ENCODE results near the gene KIR2DL3.
"Not testable (repeated sequence)": the region's sequence is repeated elsewhere in the genome, so short reads cannot be mapped to it uniquely, and the experiment has no call there.

DNA sequence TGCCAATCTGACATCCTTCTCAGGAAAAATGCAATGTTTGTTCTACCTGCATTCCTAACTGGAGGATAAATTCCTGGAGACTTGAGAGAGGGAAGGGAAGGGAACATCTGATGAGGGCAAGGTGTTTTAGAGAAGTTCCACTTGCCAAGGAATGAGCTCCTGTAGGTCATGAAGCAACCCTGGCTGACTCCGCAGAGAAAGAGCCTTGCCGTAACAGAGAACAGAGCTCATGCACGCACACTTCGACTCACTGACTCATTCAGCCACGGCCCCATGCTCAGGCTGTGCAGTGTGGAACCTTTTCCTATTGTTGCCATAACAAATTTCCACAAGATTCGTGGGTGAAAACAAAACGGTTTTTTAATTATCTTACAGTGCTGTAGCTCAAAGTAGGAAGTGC, 40.6 kb downstream of the KIR2DL3 start:
- TF ChIP-seq, protein P1, sequence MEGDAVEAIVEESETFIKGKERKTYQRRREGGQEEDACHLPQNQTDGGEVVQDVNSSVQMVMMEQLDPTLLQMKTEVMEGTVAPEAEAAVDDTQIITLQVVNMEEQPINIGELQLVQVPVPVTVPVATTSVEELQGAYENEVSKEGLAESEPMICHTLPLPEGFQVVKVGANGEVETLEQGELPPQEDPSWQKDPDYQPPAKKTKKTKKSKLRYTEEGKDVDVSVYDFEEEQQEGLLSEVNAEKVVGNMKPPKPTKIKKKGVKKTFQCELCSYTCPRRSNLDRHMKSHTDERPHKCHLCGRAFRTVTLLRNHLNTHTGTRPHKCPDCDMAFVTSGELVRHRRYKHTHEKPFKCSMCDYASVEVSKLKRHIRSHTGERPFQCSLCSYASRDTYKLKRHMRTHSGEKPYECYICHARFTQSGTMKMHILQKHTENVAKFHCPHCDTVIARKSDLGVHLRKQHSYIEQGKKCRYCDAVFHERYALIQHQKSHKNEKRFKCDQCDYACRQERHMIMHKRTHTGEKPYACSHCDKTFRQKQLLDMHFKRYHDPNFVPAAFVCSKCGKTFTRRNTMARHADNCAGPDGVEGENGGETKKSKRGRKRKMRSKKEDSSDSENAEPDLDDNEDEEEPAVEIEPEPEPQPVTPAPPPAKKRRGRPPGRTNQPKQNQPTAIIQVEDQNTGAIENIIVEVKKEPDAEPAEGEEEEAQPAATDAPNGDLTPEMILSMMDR (IDR thresholded peaks at IDR 0.05; ENCODE audit: insufficient read depth, low read length, poor library complexity, severe bottlenecking), result not testable (repeated sequence)
- not testable (repeated sequence) for TF ChIP-seq EZH2phosphoT487 (conservative IDR thresholded peaks at IDR 0.05; ENCODE audit: low read length)
